ENCODE measurements around the gene TNFRSF12A. TPM values are rescaled to one million over a fixed set of nuclear protein-coding genes. Genes with fewer than 3 reads are reported as not detected.

TNFRSF12A gene, protein sequence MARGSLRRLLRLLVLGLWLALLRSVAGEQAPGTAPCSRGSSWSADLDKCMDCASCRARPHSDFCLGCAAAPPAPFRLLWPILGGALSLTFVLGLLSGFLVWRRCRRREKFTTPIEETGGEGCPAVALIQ
- total RNA-seq = 914 TPM

- TF ChIP-seq, protein P1, sequence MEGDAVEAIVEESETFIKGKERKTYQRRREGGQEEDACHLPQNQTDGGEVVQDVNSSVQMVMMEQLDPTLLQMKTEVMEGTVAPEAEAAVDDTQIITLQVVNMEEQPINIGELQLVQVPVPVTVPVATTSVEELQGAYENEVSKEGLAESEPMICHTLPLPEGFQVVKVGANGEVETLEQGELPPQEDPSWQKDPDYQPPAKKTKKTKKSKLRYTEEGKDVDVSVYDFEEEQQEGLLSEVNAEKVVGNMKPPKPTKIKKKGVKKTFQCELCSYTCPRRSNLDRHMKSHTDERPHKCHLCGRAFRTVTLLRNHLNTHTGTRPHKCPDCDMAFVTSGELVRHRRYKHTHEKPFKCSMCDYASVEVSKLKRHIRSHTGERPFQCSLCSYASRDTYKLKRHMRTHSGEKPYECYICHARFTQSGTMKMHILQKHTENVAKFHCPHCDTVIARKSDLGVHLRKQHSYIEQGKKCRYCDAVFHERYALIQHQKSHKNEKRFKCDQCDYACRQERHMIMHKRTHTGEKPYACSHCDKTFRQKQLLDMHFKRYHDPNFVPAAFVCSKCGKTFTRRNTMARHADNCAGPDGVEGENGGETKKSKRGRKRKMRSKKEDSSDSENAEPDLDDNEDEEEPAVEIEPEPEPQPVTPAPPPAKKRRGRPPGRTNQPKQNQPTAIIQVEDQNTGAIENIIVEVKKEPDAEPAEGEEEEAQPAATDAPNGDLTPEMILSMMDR (IDR thresholded peaks at IDR 0.05) = peak in 1 of 3 experiments; percentile 26
- peaks cover 9 to 34% of the 10 kb centered on the region in 2 donors for H3K4me1 ChIP-seq
- intact Hi-C loops (cut with DNase I) = loop anchor here (1.0 to 10.0 kb wide), 10 partner anchors 16 to 1408 kb away; partner anchors contain the start of genes BRICD5, CEMP1, CRAMP1 and FLYWCH2
- peak in 1 of 2 donors; percentile 89 for DNase-seq (ENCODE audit: low spot score in 2 of 2)
- no peaks in the 10 kb centered on the region for H3K36me3 ChIP-seq
- peak within 1 kb of the TSS; percentile 68 to 93 for H3K4me3 ChIP-seq
- no peaks in the 10 kb centered on the region for H3K9me3 ChIP-seq
- peak within 1 kb of the TSS; percentile 98 to 100 for H3K27ac ChIP-seq
- peaks cover 6% of the 10 kb centered on the region for H3K27me3 ChIP-seq
Observed at GRCh38 chr16:3020247-3020603, at the start of gene TNFRSF12A. TNFRSF12A (plus strand) TSS chr16:3020368; CDS start chr16:3020398, 30 bp downstream.

DNA sequence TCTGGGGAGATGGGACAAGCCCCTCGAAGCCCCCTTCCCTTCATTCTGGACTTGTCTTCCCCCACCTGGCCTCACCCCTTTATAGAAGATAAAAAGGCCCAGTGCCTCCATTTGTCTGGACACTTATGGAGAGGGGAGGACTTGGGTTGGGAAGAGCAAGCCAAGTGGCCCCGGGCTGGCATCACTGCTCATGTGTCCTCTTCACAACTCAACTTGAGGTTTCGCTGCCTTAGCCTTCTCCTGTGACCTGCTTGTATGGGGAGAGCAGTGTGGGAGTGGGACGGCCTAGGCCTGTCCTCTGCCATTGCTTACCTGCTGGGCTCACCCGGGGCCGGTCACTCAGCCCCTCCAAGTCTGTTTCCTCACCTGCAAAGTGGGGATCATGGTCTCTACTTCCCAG lies 49.6 kb upstream of the TNFRSF12A start:
- no peaks in the 10 kb centered on the region for H3K36me3 ChIP-seq
- intact Hi-C loops (cut with DNase I) = no loop called here
- TF ChIP-seq, protein P1 (IDR thresholded peaks at IDR 0.05) = no peak
- peaks cover 13 to 22% of the 10 kb centered on the region in 2 donors for H3K4me1 ChIP-seq
- H3K4me3 ChIP-seq = peak overlapping the region; percentile 68 to 85
- no peak for DNase-seq (ENCODE audit: low spot score in 2 of 2)
- no peaks in the 10 kb centered on the region for H3K9me3 ChIP-seq
- H3K27me3 ChIP-seq = peaks cover 24% of the 10 kb centered on the region
- H3K27ac ChIP-seq = no peak overlapping the region

GRCh38 chr16:2971134-2971984 lies 48.8 kb upstream of the TNFRSF12A start:
- H3K36me3 ChIP-seq = no peaks in the 10 kb centered on the region
- TF ChIP-seq, protein P1 (IDR thresholded peaks at IDR 0.05) = no peak
- no peak overlapping the region for H3K27ac ChIP-seq
- peaks cover 13 to 22% of the 10 kb centered on the region in 2 donors for H3K4me1 ChIP-seq
- no peak for DNase-seq (ENCODE audit: low spot score in 2 of 2)
- H3K27me3 ChIP-seq = peaks cover 18% of the 10 kb centered on the region
- H3K9me3 ChIP-seq = no peaks in the 10 kb centered on the region
- H3K4me3 ChIP-seq = no peak overlapping the region
- intact Hi-C loops (cut with DNase I) = no loop called here

- peaks cover 6 to 17% of the 10 kb centered on the region in 2 donors for H3K4me1 ChIP-seq
- H3K27me3 ChIP-seq = peaks cover 10% of the 10 kb centered on the region
- no peaks in the 10 kb centered on the region for H3K9me3 ChIP-seq
- no peak overlapping the region for H3K4me3 ChIP-seq
- TF ChIP-seq, protein P1 (IDR thresholded peaks at IDR 0.05) = no peak
- H3K36me3 ChIP-seq = no peaks in the 10 kb centered on the region
- intact Hi-C loops (cut with DNase I) = no loop called here
- DNase-seq (ENCODE audit: low spot score in 2 of 2) = no peak
- no peak overlapping the region for H3K27ac ChIP-seq
Observed at GRCh38 chr16:2971985-2972784, 48.0 kb upstream of the TNFRSF12A start.

DNA sequence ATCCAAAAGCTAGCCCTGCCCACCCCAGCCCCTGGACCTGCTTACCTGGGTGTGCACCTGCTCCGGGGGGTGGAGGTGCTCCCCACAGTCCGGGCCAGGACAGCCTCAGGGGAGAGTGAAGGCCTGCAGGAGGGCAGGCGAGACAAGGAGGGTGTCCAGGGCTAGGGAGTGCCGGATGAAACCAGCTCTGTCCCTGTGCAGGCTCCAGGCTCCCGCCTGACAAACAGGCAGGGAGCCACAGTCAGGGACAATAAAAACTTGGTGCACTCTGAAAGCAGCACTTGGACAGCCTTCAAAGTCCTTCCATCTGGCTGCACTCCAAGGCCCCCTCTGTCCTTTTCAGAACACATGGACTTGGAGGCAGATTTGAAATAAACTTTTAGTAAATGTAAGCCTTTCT lies 47.1 kb upstream of the TNFRSF12A start:
- Histone ChIP-seq H3K27ac (no peak overlapping the region), H3K4me1 (peaks cover 5 to 17% of the 10 kb centered on the region in 2 donors), H3K36me3 (no peaks in the 10 kb centered on the region), H3K9me3 (no peaks in the 10 kb centered on the region), H3K27me3 (peaks cover under 1% of the 10 kb centered on the region), H3K4me3 (no peak overlapping the region)
- intact Hi-C loops (cut with DNase I) = no loop called here
- TF ChIP-seq, protein P1 (IDR thresholded peaks at IDR 0.05) = no peak
- no peak for DNase-seq (ENCODE audit: low spot score in 2 of 2)

All from ascending aorta (tissue), 2 donors.